HL-60 (cell line): ENCODE results near the gene LMO2.
A peak's percentile ranks its signal among the peaks of the same experiment; 100 is the strongest.

Source experiments
- DNase-seq, 2 experiments: peaks; one replicate each; pipeline ENCODE4 v3.0.0-alpha.2; 2010 to 2020; ENCODE audit warnings: low read depth in 1 of 2, low spot score in 1 of 2
- H3K27ac ChIP-seq: fragments of 250-450 bp; sonication (Bioruptor Pico); replicated peaks from 2 replicates; pipeline ENCODE4 v1.5.1; 2020; ENCODE audit warnings: mild to moderate bottlenecking, moderate library complexity
- H3K27me3 ChIP-seq: fragments of 250-450 bp; sonication (Bioruptor Pico); 2 replicates; pipeline ENCODE4 v1.5.1; 2021; ENCODE audit warnings: mild to moderate bottlenecking, moderate library complexity; ENCODE audit not compliant: insufficient read depth, poor library complexity, severe bottlenecking
- H3K4me3 ChIP-seq: replicated peaks from 2 replicates; pipeline ENCODE4 v1.5.1; 2011; ENCODE audit warnings: mild to moderate bottlenecking, control low read depth, low read length; ENCODE audit not compliant: insufficient read depth
- GABPA ChIP-seq: IDR thresholded peaks from 2 replicates; pipeline ENCODE4 v1.6.1; 2012; ENCODE audit warnings: low read depth
- POLR2AphosphoS5 ChIP-seq: IDR thresholded peaks from 2 replicates; pipeline ENCODE4 v1.6.1; 2012; ENCODE audit warnings: low read depth
- REST ChIP-seq: IDR thresholded peaks from 2 replicates; pipeline ENCODE4 v1.6.1; 2012; ENCODE audit warnings: low read depth; ENCODE audit not compliant: insufficient replicate concordance
- SPI1 ChIP-seq: IDR thresholded peaks from 2 replicates; pipeline ENCODE4 v1.6.1; 2012; ENCODE audit warnings: low read depth, mild to moderate bottlenecking, borderline replicate concordance
- TF ChIP-seq, protein P1 (sequence below): IDR thresholded peaks from one replicate; pipeline ENCODE4 v1.5.1; 2011; ENCODE audit warnings: low read length, control low read depth, inconsistent platforms; ENCODE audit not compliant: insufficient read depth

LMO2 gene

DNA sequence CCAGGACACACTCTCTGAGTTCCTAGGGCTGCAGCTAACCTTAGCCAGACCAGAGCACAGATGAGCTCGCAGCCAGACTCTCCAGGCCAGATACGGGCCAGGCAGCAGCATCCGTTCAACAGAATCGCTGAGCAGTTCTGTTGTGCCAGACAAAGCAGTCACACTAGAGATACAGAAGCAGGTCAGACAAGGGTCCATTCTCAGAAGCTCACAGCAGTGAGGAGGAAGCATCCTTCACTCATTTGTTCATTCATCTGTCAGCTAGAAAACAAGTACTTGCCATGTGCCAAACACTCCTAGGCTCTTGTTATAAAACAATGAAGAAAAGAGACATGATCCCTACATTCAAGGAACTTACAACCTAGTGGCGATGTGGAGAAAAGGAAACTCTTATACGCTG, 2.6 kb downstream of the LMO2 start:
- H3K27ac ChIP-seq = peak overlapping the region; percentile 94

DNA sequence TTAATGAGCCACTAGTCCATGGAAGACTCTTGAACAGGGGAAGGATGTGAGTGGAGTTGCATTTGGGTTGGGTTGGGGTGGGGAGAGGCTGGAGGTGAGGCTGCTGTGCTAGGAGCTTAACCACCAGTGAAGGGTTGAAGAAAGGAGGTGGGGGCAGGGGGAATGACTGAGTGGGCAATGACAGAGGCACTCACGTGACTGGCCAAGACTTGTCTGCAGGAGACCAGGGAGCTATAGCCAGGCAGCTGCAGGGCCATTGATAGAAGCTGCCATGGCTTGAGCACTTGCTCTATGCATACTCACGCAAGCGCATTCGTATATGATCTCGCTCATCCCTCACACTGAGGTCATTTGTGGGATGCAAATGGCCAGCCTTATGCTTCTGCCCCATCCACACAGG, 4.0 kb downstream of the LMO2 start:
- H3K27ac ChIP-seq = no peak overlapping the region; the same call in 1 of the 2 replicates
- H3K4me3 ChIP-seq = no peak overlapping the region
- 0 out of 2 replicates have a peak, but pooled peaks have one; percentile 5 for TF ChIP-seq POLR2AphosphoS5
- no peak for TF ChIP-seq REST
- no peak for TF ChIP-seq GABPA
- TF ChIP-seq, protein P1, sequence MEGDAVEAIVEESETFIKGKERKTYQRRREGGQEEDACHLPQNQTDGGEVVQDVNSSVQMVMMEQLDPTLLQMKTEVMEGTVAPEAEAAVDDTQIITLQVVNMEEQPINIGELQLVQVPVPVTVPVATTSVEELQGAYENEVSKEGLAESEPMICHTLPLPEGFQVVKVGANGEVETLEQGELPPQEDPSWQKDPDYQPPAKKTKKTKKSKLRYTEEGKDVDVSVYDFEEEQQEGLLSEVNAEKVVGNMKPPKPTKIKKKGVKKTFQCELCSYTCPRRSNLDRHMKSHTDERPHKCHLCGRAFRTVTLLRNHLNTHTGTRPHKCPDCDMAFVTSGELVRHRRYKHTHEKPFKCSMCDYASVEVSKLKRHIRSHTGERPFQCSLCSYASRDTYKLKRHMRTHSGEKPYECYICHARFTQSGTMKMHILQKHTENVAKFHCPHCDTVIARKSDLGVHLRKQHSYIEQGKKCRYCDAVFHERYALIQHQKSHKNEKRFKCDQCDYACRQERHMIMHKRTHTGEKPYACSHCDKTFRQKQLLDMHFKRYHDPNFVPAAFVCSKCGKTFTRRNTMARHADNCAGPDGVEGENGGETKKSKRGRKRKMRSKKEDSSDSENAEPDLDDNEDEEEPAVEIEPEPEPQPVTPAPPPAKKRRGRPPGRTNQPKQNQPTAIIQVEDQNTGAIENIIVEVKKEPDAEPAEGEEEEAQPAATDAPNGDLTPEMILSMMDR = no peak
- no peaks in the 10 kb centered on the region for H3K27me3 ChIP-seq
- DNase-seq = no peak

More for the DNA sequence above, 2.6 kb downstream of the LMO2 start:
- Histone ChIP-seq H3K27me3 (no peaks in the 10 kb centered on the region), H3K4me3 (peak overlapping the region; percentile 68)
- DNase-seq = no peak
- TF ChIP-seq, protein P1 = no peak
- TF ChIP-seq GABPA (no peak), SPI1 (no peak), REST (no peak), POLR2AphosphoS5 (peak; percentile 38; the same call in 1 of the 2 replicates)

- peak; percentile 90 for TF ChIP-seq POLR2AphosphoS5
- TF ChIP-seq REST = no peak
- TF ChIP-seq SPI1 = peak; percentile 95
- peak; percentile 52 to 89 for DNase-seq
- H3K27me3 ChIP-seq = no peaks in the 10 kb centered on the region
- no peak overlapping the region for H3K4me3 ChIP-seq
- peak overlapping the region; percentile 69 for H3K27ac ChIP-seq
Measured at GRCh38 chr11:33885338-33886005, 6.4 kb downstream of the LMO2 start.
